Neural progenitor cell (in vitro differentiated cells): ENCODE measurements around the gene ISCA1. TPM values are rescaled to one million over a fixed set of nuclear protein-coding genes. Genes with fewer than 3 reads are reported as not detected.

Source experiments
- DNase-seq: peaks from one replicate; pipeline ENCODE4 v3.0.0-alpha.2; 2016; ENCODE audit warnings: low spot score
- H2AFZ ChIP-seq: fragments of 200-600 bp; sonication (generic); replicated peaks from 2 replicates; pipeline ENCODE4 v1.6.1; 2016; ENCODE audit warnings: antibody characterized with exemption
- H3F3A ChIP-seq: fragments of 200-600 bp; sonication (generic); 2 replicates; pipeline ENCODE4 v1.6.1; 2016; ENCODE audit warnings: antibody characterized with exemption, low read depth
- H3K27ac ChIP-seq: fragments of 200-600 bp; sonication (generic); 2 replicates; pipeline ENCODE4 v1.5.1; 2016; ENCODE audit warnings: mild to moderate bottlenecking
- H3K27me3 ChIP-seq: fragments of 200-600 bp; sonication (generic); 2 replicates; pipeline ENCODE4 v1.6.1; 2016; ENCODE audit warnings: mild to moderate bottlenecking, moderate library complexity
- H3K36me3 ChIP-seq: fragments of 200-600 bp; sonication (generic); 2 replicates; pipeline ENCODE4 v1.5.1; 2016
- H3K4me1 ChIP-seq: fragments of 200-600 bp; sonication (generic); 2 replicates; pipeline ENCODE4 v1.6.1; 2016; ENCODE audit warnings: mixed run types
- H3K4me2 ChIP-seq: fragments of 200-600 bp; sonication (generic); 2 replicates; pipeline ENCODE4 v1.6.1; 2016
- H3K4me3 ChIP-seq: fragments of 200-600 bp; sonication (generic); 2 replicates; pipeline ENCODE4 v1.5.1; 2016
- H3K79me2 ChIP-seq: fragments of 200-600 bp; sonication (generic); 2 replicates; pipeline ENCODE4 v1.6.1; 2016; ENCODE audit warnings: low read depth
- H3K9ac ChIP-seq: fragments of 200-600 bp; sonication (generic); 2 replicates; pipeline ENCODE4 v1.6.1; 2016
- H3K9me3 ChIP-seq: fragments of 200-600 bp; sonication (generic); 2 replicates; pipeline ENCODE4 v1.5.1; 2016; ENCODE audit warnings: low read depth
- H4K20me1 ChIP-seq: fragments of 200-600 bp; sonication (generic); 2 replicates; pipeline ENCODE4 v1.6.1; 2016; ENCODE audit warnings: low read depth
- H3K27ac Mint-ChIP-seq: 3 replicates; pipeline ENCODE4 v1.8.0; 2021; ENCODE audit warnings: mixed read lengths
- H3K27me3 Mint-ChIP-seq: 2 replicates; pipeline ENCODE4 v1.8.0; 2022; ENCODE audit warnings: low read depth, mild to moderate bottlenecking, inconsistent platforms, moderate library complexity, mixed read lengths; ENCODE audit not compliant: insufficient read depth
- H3K36me3 Mint-ChIP-seq: 3 replicates; pipeline ENCODE4 v1.8.0; 2021; ENCODE audit warnings: mixed read lengths
- H3K4me1 Mint-ChIP-seq: 3 replicates; pipeline ENCODE4 v1.8.0; 2021; ENCODE audit warnings: mixed read lengths
- H3K4me3 Mint-ChIP-seq: 3 replicates; pipeline ENCODE4 v1.8.0; 2021; ENCODE audit warnings: mild to moderate bottlenecking, moderate library complexity, mixed read lengths
- H3K9me3 Mint-ChIP-seq: 3 replicates; pipeline ENCODE4 v1.8.0; 2020; ENCODE audit warnings: mixed read lengths
- CTCF ChIP-seq: fragments of 200-600 bp; sonication (generic); IDR thresholded peaks from 2 replicates; pipeline ENCODE4 v1.5.1; 2017; ENCODE audit warnings: antibody characterized with exemption, mild to moderate bottlenecking
- EZH2 ChIP-seq: fragments of 200-600 bp; sonication (generic); IDR thresholded peaks from 2 replicates; pipeline ENCODE4 v1.6.1; 2017; ENCODE audit warnings: antibody characterized with exemption, mild to moderate bottlenecking, moderate library complexity
- EZH2phosphoT487 ChIP-seq: fragments of 200-600 bp; sonication (generic); IDR thresholded peaks from 2 replicates; pipeline ENCODE4 v1.6.1; 2017; ENCODE audit warnings: antibody characterized with exemption
- total RNA-seq: library from RNA; depleted of rRNA; stranded (reverse); fragments of >200 nt; gene quantifications from 2 replicates; pipeline ENCODE4 v1.2.3, GENCODE V29; 2015; ENCODE audit warnings: low replicate concordance

The ISCA1 gene
- total RNA-seq, 1 donor from 2014 or later, result 42.9 TPM

DNA sequence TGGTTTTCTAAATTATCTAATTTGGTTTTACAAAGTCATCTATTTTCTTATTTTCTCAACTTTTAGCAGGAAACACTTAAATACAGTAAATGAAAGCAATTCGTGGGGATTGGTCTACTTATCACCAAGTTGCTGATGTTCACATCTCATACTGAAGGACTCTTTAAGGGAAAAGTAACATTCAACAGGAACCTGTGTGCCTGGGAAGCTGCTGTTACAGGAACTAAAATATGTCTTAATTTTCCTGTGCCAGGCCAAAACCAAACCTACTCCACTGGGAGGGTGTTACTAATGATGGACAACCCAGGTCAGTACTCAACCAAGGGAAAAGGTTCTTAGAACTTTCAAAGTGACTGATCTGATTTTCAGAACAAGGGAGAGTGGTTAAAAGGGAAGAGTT lies 5.3 kb downstream of the ISCA1 start:
- no peak overlapping the region for H3K4me2 ChIP-seq
- no peak overlapping the region for H3K27ac Mint-ChIP-seq
- peaks cover 56% of the 10 kb centered on the region for H3K79me2 ChIP-seq
- H3K9me3 ChIP-seq, result no peaks in the 10 kb centered on the region
- peaks cover under 1% of the 10 kb centered on the region for H3K27me3 Mint-ChIP-seq
- H3K9ac ChIP-seq, result no peak overlapping the region
- no peak overlapping the region for H2AFZ ChIP-seq
- TF ChIP-seq EZH2phosphoT487 (no peak), EZH2 (no peak), CTCF (no peak)
- no peaks in the 10 kb centered on the region for H3K27me3 ChIP-seq
- peaks cover 9% of the 10 kb centered on the region for H3F3A ChIP-seq
- no peak overlapping the region for H3K27ac ChIP-seq
- H3K36me3 ChIP-seq, result no peaks in the 10 kb centered on the region
- peaks cover 12% of the 10 kb centered on the region for H4K20me1 ChIP-seq
- H3K9me3 Mint-ChIP-seq, result no peaks in the 10 kb centered on the region
- H3K36me3 Mint-ChIP-seq, result peaks cover 16% of the 10 kb centered on the region
- H3K4me3 Mint-ChIP-seq, result no peak overlapping the region
- no peak for DNase-seq
- H3K4me1 ChIP-seq, result peaks cover 8% of the 10 kb centered on the region
- H3K4me1 Mint-ChIP-seq, result peaks cover 31% of the 10 kb centered on the region
- H3K4me3 ChIP-seq, result no peak overlapping the region

DNA sequence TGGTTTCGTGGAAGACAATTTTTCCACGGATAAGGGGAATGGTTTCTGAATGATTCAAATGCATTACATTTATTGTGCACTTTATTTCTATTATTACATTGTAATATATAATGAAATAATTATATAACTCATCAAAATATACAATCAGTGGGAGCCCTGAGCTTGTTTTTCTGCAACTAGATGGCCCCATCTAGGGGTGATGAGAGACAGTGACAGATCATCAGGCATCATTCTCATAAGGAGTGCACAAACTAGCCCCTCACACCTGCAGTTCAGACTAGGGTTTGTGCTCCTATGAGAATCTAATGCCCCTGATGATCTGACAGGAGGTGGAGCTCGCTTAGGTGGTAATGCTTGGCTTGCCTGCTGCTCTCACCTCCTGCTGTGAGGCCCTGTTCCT lies 6.4 kb downstream of the ISCA1 start:
- H3K4me1 Mint-ChIP-seq, result peaks cover 24% of the 10 kb centered on the region

DNA sequence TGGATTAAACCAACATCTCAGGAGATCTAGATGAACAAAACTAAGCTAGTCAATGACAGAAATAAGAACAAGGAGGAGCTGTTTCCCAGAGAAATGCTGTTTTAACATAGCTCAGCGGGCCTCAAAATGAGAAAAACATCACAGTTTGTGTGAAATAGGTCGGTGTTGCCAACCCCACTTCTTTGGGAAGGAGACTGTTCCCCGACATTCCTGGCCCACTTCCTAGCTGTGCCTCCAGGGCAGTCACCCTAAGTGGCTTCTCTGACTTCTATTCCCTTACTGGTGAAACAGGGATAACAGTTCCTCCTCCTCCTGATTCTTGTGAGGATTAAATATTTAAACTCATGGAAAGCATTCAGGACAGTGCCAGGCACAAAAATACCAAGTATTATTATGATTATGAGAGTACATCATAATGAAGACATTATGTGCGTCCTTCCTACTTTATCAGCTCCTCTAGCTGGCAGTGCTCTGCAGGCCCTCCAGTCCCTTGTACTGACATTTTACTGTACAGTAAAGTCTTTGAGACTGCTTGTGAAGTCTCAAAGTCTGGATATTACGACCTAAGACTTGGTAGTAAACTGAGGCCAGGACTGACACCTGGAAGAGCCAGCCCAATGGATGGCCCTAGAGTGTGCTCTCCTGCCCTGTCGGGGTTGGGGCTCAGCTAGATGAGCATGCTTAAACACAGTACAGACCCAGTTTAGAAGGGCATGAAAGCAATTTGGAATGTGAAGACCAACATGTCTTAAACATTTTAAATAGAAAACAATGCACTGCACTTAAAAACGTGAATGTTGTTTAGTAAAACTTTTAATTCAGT lies 7.3 kb downstream of the ISCA1 start:
- Histone ChIP-seq H3F3A (no peaks in the 10 kb centered on the region), H4K20me1 (peaks cover 12% of the 10 kb centered on the region), H3K4me3 (no peak overlapping the region), H3K9me3 (no peaks in the 10 kb centered on the region), H2AFZ (no peak overlapping the region), H3K4me1 (no peaks in the 10 kb centered on the region), H3K36me3 (peaks cover 3% of the 10 kb centered on the region), H3K4me2 (no peak overlapping the region), H3K9ac (no peak overlapping the region), H3K79me2 (peaks cover 40% of the 10 kb centered on the region), H3K27me3 (no peaks in the 10 kb centered on the region), H3K27ac (no peak overlapping the region)
- H3K27ac Mint-ChIP-seq, result no peak overlapping the region
- peaks cover 2% of the 10 kb centered on the region for H3K27me3 Mint-ChIP-seq
- peaks cover 19% of the 10 kb centered on the region for H3K4me1 Mint-ChIP-seq
- peaks cover 4% of the 10 kb centered on the region for H3K9me3 Mint-ChIP-seq
- H3K4me3 Mint-ChIP-seq, result no peak overlapping the region
- no peak for DNase-seq
- H3K36me3 Mint-ChIP-seq, result peaks cover 25% of the 10 kb centered on the region
- no peak for TF ChIP-seq CTCF

More for the DNA sequence above, 6.4 kb downstream of the ISCA1 start:
- H3K4me2 ChIP-seq, result no peak overlapping the region
- H4K20me1 ChIP-seq, result peaks cover 12% of the 10 kb centered on the region
- H3K27me3 ChIP-seq, result no peaks in the 10 kb centered on the region
- H3K9ac ChIP-seq, result no peak overlapping the region
- H3K36me3 ChIP-seq, result peaks cover 3% of the 10 kb centered on the region
- H3K9me3 Mint-ChIP-seq, result peaks cover 4% of the 10 kb centered on the region
- no peaks in the 10 kb centered on the region for H3K9me3 ChIP-seq
- H3K27ac Mint-ChIP-seq, result no peak overlapping the region
- peaks cover 2% of the 10 kb centered on the region for H3K27me3 Mint-ChIP-seq
- peaks cover 4% of the 10 kb centered on the region for H3K4me1 ChIP-seq
- TF ChIP-seq EZH2 (no peak), CTCF (peak; percentile 53), EZH2phosphoT487 (no peak)
- H3K4me3 ChIP-seq, result no peak overlapping the region
- H3K27ac ChIP-seq, result no peak overlapping the region
- no peaks in the 10 kb centered on the region for H3F3A ChIP-seq
- H3K79me2 ChIP-seq, result peaks cover 50% of the 10 kb centered on the region
- H3K36me3 Mint-ChIP-seq, result peaks cover 26% of the 10 kb centered on the region
- H3K4me3 Mint-ChIP-seq, result no peak overlapping the region
- peak; percentile 27 for DNase-seq
- H2AFZ ChIP-seq, result no peak overlapping the region
